22Rv1 (cell line): ENCODE results near the gene RORB.

Experiments used
- H3K27ac ChIP-seq: fragments of 450-650 bp; 2 replicates; pipeline ENCODE4 v1.5.1; 2017
- CTCF ChIP-seq: fragments of 450-650 bp; IDR thresholded peaks from 2 replicates; pipeline ENCODE4 v1.5.1; 2017; ENCODE audit warnings: mild to moderate bottlenecking
- ZFX ChIP-seq: fragments of 450-650 bp; IDR thresholded peaks from 2 replicates; pipeline ENCODE4 v1.6.1; 2017; ENCODE audit warnings: antibody characterized with exemption, borderline replicate concordance

RORB gene

DNA sequence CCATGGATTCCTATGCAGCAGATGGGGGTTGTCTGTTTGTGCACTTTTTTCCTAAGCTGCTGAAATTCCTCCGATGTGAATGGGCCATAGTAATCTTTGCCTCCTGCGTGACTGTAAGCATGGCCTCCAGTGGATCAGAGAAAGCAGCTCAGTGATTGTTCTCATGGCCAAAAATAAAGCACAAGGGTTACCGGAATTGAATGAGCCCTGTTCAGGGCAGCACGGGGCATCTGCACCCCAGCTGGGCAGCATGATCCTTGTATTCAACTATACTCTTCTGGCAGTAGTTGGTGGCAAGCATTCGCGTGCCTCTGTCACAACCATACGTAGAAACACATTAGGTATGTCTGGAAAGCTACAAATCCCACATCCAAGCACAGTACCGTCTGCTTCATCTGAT, 193.9 kb downstream of the RORB start:
- H3K27ac ChIP-seq = no peak overlapping the region
- TF ChIP-seq CTCF = no peak
- TF ChIP-seq ZFX = no peak

DNA sequence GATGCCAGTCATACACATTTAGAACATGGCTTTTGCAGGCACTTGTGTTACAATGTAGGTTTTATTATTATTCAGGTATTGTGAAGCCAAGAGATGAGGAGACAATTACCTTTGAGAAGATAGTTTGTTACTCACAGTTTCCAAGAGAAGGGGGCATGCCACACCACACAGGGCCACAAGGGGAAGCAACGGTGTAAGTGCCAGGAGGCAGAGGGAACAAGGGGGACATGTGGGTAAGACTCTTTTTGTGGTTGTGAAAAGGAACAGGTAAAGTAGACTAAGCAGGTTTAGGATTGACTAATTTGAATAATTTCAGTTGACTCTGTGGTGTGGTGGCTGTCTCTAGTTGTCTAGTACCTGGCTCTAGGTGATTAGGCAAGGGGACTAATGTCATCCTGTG, 199.4 kb downstream of the RORB start:
- no peak overlapping the region for H3K27ac ChIP-seq
- no peak for TF ChIP-seq CTCF
- no peak for TF ChIP-seq ZFX

GRCh38 chr9:74697535-74697934, 200.4 kb downstream of the RORB start:
- H3K27ac ChIP-seq = no peak overlapping the region
- TF ChIP-seq CTCF = no peak
- TF ChIP-seq ZFX = no peak

- TF ChIP-seq ZFX (no peak), CTCF (no peak)
- no peak overlapping the region for H3K27ac ChIP-seq
These were observed 214.2 kb downstream of the RORB start for GRCh38 chr9:74711341-74711740.

DNA sequence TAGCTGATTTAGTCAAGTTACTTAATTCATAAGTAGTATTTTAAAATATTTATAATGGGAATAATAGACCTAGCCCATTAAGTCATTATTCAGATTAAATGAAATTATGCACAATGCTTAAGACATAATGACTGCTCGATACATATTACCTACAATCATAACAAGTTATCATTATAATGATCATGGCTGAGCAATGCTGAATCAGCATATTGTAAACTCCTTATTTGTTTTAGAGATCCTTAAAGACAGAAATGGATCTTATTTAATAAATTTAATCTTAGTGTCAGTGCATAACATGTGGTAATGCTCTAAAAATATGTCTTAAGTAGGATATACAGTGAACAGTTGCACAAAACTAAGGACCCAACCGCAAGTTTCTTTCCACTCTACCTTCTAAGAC, 221.6 kb downstream of the RORB start:
- TF ChIP-seq ZFX (no peak), CTCF (no peak)
- H3K27ac ChIP-seq = no peak overlapping the region

DNA sequence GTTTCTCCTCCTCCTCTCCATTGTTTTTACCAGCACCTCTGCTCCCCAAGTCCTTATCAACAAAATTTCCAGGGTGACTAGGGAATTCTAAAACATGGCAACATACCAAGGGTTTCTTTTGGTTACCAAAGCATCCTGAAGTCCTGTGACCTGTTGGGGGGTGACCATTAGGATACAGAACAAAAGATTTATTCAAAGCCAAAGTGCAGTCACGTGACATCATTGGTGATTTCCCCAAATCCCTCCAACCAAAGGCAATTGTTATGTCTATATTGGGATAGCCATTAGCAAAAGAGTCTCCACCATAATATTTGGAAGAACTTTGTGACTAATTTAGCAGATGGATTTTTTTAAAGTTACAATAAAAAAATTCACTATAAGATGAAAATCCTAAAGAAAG, 222.2 kb downstream of the RORB start:
- TF ChIP-seq CTCF (no peak), ZFX (no peak)
- H3K27ac ChIP-seq = no peak overlapping the region

DNA sequence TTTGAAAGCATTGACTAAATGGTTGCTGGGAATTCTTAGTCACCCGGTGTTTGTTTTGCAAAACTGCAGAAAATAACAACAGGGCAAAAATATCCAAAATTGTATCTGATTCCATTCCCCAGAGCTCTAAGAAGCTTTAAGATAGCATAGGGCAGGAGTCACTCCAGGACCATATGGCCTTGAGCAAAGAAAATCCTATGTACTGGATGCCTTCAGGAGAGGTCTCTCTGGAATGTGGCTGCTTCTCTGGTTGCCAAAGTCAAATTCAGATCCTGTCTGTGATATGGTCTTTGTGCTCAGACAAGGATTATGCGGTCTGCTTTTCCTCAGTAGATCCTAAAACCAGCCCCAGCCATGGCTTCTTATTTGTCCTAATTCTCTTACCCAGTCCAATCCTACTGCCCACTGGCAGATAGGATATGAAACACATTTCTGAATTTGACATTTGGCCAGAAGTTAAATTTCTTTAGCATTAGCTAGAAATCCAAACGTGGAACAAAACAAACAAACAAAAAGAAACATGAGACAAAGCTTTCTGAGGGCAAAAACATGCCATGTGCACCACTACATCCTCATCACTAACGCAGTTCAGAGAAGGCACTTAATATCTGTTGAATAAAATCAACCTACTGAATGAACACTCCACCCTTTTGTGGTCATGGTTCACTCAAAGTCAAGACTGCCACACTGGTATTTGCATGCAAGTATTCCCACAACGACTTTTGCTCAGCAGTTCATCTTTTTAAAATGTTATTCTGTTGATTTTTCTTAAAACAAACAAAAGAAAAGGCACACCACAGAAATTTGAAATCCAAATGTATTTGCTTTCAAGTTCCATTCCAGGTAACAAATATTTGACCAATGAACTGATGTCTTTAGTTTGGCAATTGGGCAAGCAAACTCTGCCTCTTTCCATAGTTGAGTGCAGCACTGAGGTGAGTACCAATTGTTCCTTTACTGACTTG, 224.8 kb downstream of the RORB start:
- no peak overlapping the region for H3K27ac ChIP-seq
- TF ChIP-seq ZFX (no peak), CTCF (no peak)
